Natural killer cell (primary cell): ENCODE results near the gene INO80B. TPM values are rescaled to one million over a fixed set of nuclear protein-coding genes. Genes with fewer than 3 reads are reported as not detected.

Source experiments
- ATAC-seq, 3 donors: fragments of 150-1000 bp in 2 of 3; fragments of 200-7000 bp in 1 of 3; cut with Tn5 transposase; 1 replicate in 1 of 3; 2 replicates in 2 of 3; pipeline ENCODE4 v1.10.0; 2021; ENCODE audit warnings: mild to moderate bottlenecking in 2 of 3, moderate library complexity in 2 of 3
- DNase-seq, 2 donors: peaks; one replicate each; pipeline versions ENCODE4 v3.0.0 to v3.0.0-alpha.2; 2013 to 2021; ENCODE audit warnings: mixed read lengths in 1 of 2
- H3K27ac ChIP-seq: one replicate; pipeline ENCODE4 v1.5.1; 2013; ENCODE audit warnings: mild to moderate bottlenecking, low read length
- H3K27me3 ChIP-seq: one replicate; pipeline ENCODE4 v1.6.1; 2013; ENCODE audit warnings: low read length; ENCODE audit not compliant: control insufficient read depth, insufficient read depth
- H3K36me3 ChIP-seq: one replicate; pipeline ENCODE4 v1.6.1; 2013; ENCODE audit warnings: low read length; ENCODE audit not compliant: control insufficient read depth, insufficient read depth
- H3K4me1 ChIP-seq: one replicate; pipeline ENCODE4 v1.6.1; 2013; ENCODE audit warnings: low read length; ENCODE audit not compliant: control insufficient read depth, insufficient read depth
- H3K4me3 ChIP-seq: one replicate; pipeline ENCODE4 v1.5.1; 2013; ENCODE audit warnings: low read length
- H3K9me3 ChIP-seq: one replicate; pipeline ENCODE4 v1.6.1; 2013; ENCODE audit warnings: low read length; ENCODE audit not compliant: control insufficient read depth, insufficient read depth
- H3K27ac Mint-ChIP-seq, 2 donors: one replicate each; pipeline ENCODE4 v1.8.0; 2022; ENCODE audit warnings: mild to moderate bottlenecking in 2 of 2, mixed read lengths in 2 of 2, moderate library complexity in 1 of 2
- H3K27me3 Mint-ChIP-seq, 2 donors: one replicate each; pipeline ENCODE4 v1.8.0; 2022; ENCODE audit warnings: low read depth in 2 of 2, mixed read lengths in 2 of 2
- H3K36me3 Mint-ChIP-seq: one replicate; pipeline ENCODE4 v1.8.0; 2022; ENCODE audit warnings: mixed read lengths
- H3K4me1 Mint-ChIP-seq, 2 donors: one replicate each; pipeline ENCODE4 v1.8.0; 2022; ENCODE audit warnings: mixed read lengths in 2 of 2
- H3K4me3 Mint-ChIP-seq: one replicate; pipeline ENCODE4 v1.8.0; 2022; ENCODE audit warnings: mild to moderate bottlenecking, moderate library complexity, mixed read lengths
- H3K9me3 Mint-ChIP-seq, 2 donors: one replicate each; pipeline ENCODE4 v1.8.0; 2022; ENCODE audit warnings: mixed read lengths in 2 of 2
- WGBS: methylation state at CpG from one replicate; pipeline ENCODE4 v1.1.7; 2013; ENCODE audit warnings: missing lambda C conversion rate; ENCODE audit not compliant: insufficient coverage; 5-methylcytosine and 5-hydroxymethylcytosine counted together
- intact Hi-C: fragments of 100-400 bp; cut with micrococcal nuclease; formaldehyde crosslinking; loops from one replicate; pipeline ENCODE4 v1.14.2; 2022
- total RNA-seq, 4 donors: library from RNA; stranded (reverse); fragments of 120-200 nt in 1 of 4; gene quantifications; one replicate each; pipeline versions ENCODE4 v1.2.3 to v1.2.4, GENCODE V29; 2013 to 2022
- TF ChIP-seq, protein P1 (sequence below): fragments of 200-600 bp; IDR thresholded peaks from one replicate; pipeline ENCODE4 v1.8.0; 2022; ENCODE audit warnings: antibody characterized with exemption

The INO80B gene
- total RNA-seq, 3 donors from 2014 or later (not counting 1 experiment from before 2014, with no cell fraction given) = 34.0 to 48.0 (median 37.7) TPM

GRCh38 chr2:74444498-74445318 is 10.2 kb upstream of the INO80B start:
- Histone ChIP-seq H3K9me3 (no peaks in the 10 kb centered on the region), H3K27me3 (peaks cover 19% of the 10 kb centered on the region), H3K27ac (no peak overlapping the region), H3K4me3 (no peak overlapping the region), H3K36me3 (no peaks in the 10 kb centered on the region), H3K4me1 (peaks cover 27% of the 10 kb centered on the region)
- TF ChIP-seq, protein P1, sequence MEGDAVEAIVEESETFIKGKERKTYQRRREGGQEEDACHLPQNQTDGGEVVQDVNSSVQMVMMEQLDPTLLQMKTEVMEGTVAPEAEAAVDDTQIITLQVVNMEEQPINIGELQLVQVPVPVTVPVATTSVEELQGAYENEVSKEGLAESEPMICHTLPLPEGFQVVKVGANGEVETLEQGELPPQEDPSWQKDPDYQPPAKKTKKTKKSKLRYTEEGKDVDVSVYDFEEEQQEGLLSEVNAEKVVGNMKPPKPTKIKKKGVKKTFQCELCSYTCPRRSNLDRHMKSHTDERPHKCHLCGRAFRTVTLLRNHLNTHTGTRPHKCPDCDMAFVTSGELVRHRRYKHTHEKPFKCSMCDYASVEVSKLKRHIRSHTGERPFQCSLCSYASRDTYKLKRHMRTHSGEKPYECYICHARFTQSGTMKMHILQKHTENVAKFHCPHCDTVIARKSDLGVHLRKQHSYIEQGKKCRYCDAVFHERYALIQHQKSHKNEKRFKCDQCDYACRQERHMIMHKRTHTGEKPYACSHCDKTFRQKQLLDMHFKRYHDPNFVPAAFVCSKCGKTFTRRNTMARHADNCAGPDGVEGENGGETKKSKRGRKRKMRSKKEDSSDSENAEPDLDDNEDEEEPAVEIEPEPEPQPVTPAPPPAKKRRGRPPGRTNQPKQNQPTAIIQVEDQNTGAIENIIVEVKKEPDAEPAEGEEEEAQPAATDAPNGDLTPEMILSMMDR = no peak
- peaks cover 5 to 19% of the 10 kb centered on the region in 2 donors for H3K4me1 Mint-ChIP-seq
- H3K36me3 Mint-ChIP-seq = no peaks in the 10 kb centered on the region
- intact Hi-C loops = no loop called here
- 27% methylated on average over 3 of the region's 5 CpGs for WGBS
- ATAC-seq (no peak), DNase-seq (no peak)
- H3K9me3 Mint-ChIP-seq = no peaks in the 10 kb centered on the region
- peaks cover 0 to 14% of the 10 kb centered on the region in 2 donors for H3K27me3 Mint-ChIP-seq
- H3K4me3 Mint-ChIP-seq = no peak overlapping the region
- no peak overlapping the region for H3K27ac Mint-ChIP-seq

DNA sequence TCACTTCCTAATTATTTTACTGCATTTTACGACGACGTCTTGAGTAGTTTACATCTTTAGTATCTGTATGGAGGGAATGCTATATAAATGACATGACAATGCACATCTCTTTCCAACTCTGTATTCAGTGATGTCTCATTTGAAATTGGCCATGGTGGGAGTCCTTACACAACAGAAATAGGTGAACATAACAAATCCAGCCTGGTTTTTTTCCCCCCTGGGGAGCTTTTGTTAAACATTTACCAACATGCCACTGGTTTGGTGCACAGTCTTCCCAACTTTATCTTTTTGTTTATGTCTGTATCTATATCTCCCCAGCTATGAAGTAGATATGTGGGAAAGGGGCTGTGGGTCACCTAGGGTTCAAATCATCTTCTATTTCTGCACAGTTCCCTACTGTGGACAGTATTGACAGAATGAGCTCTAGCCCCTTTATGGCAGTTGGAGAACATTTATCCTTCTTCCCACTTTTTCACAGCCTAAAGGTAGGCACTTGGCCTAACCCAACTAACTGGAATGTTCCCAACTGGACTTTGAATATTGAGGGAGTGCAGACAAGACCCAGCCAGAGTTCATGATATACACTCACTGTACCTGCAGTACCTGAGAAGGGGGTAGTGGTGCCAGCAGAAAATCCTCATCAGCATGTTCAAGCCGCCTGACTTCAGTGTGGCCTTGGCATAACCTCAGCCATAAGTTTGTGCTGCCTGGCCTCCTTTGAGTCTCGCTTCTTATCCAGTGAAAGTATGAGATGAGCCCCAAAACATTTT is 7.5 kb upstream of the INO80B start:
- H3K27ac Mint-ChIP-seq = no peak overlapping the region
- H3K4me1 Mint-ChIP-seq = peaks cover 3 to 4% of the 10 kb centered on the region in 2 donors
- Histone ChIP-seq H3K4me1 (peaks cover 13% of the 10 kb centered on the region), H3K36me3 (no peaks in the 10 kb centered on the region), H3K27ac (no peak overlapping the region), H3K9me3 (no peaks in the 10 kb centered on the region), H3K4me3 (no peak overlapping the region), H3K27me3 (peaks cover under 1% of the 10 kb centered on the region)
- no peaks in the 10 kb centered on the region for H3K9me3 Mint-ChIP-seq
- TF ChIP-seq, protein P1 = no peak
- H3K36me3 Mint-ChIP-seq = no peaks in the 10 kb centered on the region
- 100% methylated on average over 2 of the region's 5 CpGs for WGBS
- intact Hi-C loops = no loop called here
- DNase-seq (no peak), ATAC-seq (no peak)
- H3K4me3 Mint-ChIP-seq = no peak overlapping the region
- H3K27me3 Mint-ChIP-seq = peaks cover 0 to 5% of the 10 kb centered on the region in 2 donors

GRCh38 chr2:74448771-74449170 is 6.1 kb upstream of the INO80B start:
- no peaks in the 10 kb centered on the region for H3K9me3 Mint-ChIP-seq
- TF ChIP-seq, protein P1 = no peak
- peaks cover 13 to 15% of the 10 kb centered on the region in 2 donors for H3K4me1 Mint-ChIP-seq
- DNase-seq (no peak), ATAC-seq (no peak)
- peaks cover 22% of the 10 kb centered on the region for H3K4me1 ChIP-seq
- H3K4me3 ChIP-seq = no peak overlapping the region
- H3K27ac ChIP-seq = no peak overlapping the region
- WGBS = 86% methylated on average over 2 of the region's 2 CpGs
- H3K36me3 Mint-ChIP-seq = no peaks in the 10 kb centered on the region
- H3K27me3 ChIP-seq = no peaks in the 10 kb centered on the region
- no peak overlapping the region for H3K4me3 Mint-ChIP-seq
- H3K27me3 Mint-ChIP-seq = peaks cover 0 to 3% of the 10 kb centered on the region in 2 donors
- no peaks in the 10 kb centered on the region for H3K36me3 ChIP-seq
- intact Hi-C loops = no loop called here
- H3K27ac Mint-ChIP-seq = no peak overlapping the region
- no peaks in the 10 kb centered on the region for H3K9me3 ChIP-seq
